Measurements from ENCODE around the gene PTPRG. TPM values are rescaled to one million over a fixed set of nuclear protein-coding genes. Genes with fewer than 3 reads are reported as not detected.

PTPRG gene
- total RNA-seq, 1 experiment from 2014 or later, result 11.7 TPM

DNA sequence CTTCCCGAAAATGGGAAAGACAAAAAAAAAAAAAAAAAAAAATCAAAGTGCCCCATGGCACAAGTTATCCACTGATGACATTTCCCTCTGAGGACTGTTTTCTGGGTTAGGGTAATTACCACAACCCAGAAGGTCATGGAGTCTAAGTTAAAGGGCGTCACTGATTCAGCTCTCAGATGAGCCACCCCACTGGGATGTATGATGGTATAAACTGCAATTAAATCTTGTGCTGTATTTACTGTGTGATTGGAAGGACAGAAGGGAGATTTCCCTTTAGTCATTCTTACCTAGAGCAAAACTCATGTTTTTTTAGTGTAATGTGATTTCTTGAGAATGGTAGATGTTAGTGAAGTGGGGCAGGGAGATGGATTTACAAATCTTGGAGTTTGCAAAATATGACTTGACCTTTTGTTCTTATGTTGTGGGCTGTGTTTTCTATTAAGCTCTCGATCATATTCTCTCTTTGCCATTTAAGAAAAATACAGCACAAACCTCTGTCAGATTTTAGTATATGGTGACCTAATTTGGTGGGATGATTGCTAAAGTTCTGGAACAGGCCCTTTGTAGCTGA is 244.2 kb downstream of the PTPRG start:
- no peaks in the 10 kb centered on the region for H3K9me3 ChIP-seq (ENCODE audit: low read depth, low read length, poor library complexity, severe bottlenecking)
- CTCF ChIA-PET, result no interaction called here
- DNase-seq (ENCODE audit: low spot score), result no peak

DNA sequence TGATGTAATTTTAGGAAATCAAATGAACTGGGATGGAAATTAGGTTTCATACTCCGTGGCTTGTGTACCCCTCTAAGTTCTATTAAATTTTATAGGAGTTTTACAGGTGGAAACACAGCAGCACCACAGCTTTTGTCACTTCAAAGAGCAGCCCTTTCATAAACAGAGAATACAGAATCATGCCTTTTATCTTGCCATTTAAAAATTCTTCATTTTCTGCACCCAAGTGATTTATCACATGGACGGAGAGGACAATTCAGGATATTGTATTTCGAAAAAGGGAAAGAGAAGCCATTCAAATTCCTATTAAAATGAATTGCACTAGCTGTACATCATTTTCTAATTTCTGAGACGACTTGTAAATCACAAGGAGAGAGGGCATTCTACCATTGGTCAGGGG is 245.4 kb downstream of the PTPRG start:
- intact Hi-C loops (cut with micrococcal nuclease; ENCODE audit: unreplicated experiment), result no loop called here
- TF ChIP-seq EZH2 (IDR thresholded peaks at IDR 0.05; ENCODE audit: borderline replicate concordance, low read depth, low read length, poor library complexity, severe bottlenecking), result no peak
- TF ChIP-seq, protein P1, sequence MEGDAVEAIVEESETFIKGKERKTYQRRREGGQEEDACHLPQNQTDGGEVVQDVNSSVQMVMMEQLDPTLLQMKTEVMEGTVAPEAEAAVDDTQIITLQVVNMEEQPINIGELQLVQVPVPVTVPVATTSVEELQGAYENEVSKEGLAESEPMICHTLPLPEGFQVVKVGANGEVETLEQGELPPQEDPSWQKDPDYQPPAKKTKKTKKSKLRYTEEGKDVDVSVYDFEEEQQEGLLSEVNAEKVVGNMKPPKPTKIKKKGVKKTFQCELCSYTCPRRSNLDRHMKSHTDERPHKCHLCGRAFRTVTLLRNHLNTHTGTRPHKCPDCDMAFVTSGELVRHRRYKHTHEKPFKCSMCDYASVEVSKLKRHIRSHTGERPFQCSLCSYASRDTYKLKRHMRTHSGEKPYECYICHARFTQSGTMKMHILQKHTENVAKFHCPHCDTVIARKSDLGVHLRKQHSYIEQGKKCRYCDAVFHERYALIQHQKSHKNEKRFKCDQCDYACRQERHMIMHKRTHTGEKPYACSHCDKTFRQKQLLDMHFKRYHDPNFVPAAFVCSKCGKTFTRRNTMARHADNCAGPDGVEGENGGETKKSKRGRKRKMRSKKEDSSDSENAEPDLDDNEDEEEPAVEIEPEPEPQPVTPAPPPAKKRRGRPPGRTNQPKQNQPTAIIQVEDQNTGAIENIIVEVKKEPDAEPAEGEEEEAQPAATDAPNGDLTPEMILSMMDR (conservative IDR thresholded peaks at IDR 0.05; ENCODE audit: low read depth, low read length), result no peak
- H3K4me1 ChIP-seq (ENCODE audit: insufficient read depth, low read length, poor library complexity, severe bottlenecking), result no peaks in the 10 kb centered on the region
- ChIA-PET POLR2A (ENCODE audit: low non-redundant PET) (no interaction called here), CTCF (no interaction called here)
- H3K36me3 ChIP-seq (ENCODE audit: insufficient read depth, low read length, poor library complexity, severe bottlenecking), result no peaks in the 10 kb centered on the region
- no peaks in the 10 kb centered on the region for H3K27me3 ChIP-seq (replicated peaks; ENCODE audit: insufficient read depth, low read depth, low read length, poor library complexity)
- H3K27ac ChIP-seq (ENCODE audit: low read depth, low read length, poor library complexity, severe bottlenecking), result no peak overlapping the region
- no peaks in the 10 kb centered on the region for H3K9me3 ChIP-seq (ENCODE audit: low read depth, low read length, poor library complexity, severe bottlenecking)
- no TSS peak for BruUV-seq (replicated peaks)
- H3K4me3 ChIP-seq (ENCODE audit: low read depth, low read length, poor library complexity, severe bottlenecking), result no peak overlapping the region
- no peak for DNase-seq (ENCODE audit: low spot score)

More for the DNA sequence above, 244.2 kb downstream of the PTPRG start:
- no peaks in the 10 kb centered on the region for H3K36me3 ChIP-seq (ENCODE audit: insufficient read depth, low read length, poor library complexity, severe bottlenecking)
- BruUV-seq (replicated peaks), result no TSS peak
- H3K4me1 ChIP-seq (ENCODE audit: insufficient read depth, low read length, poor library complexity, severe bottlenecking), result no peaks in the 10 kb centered on the region
- H3K4me3 ChIP-seq (ENCODE audit: low read depth, low read length, poor library complexity, severe bottlenecking), result no peak overlapping the region
- no peak overlapping the region for H3K27ac ChIP-seq (ENCODE audit: low read depth, low read length, poor library complexity, severe bottlenecking)
- intact Hi-C loops (cut with micrococcal nuclease; ENCODE audit: unreplicated experiment), result no loop called here
- no peaks in the 10 kb centered on the region for H3K27me3 ChIP-seq (replicated peaks; ENCODE audit: insufficient read depth, low read depth, low read length, poor library complexity)
- POLR2A ChIA-PET (ENCODE audit: low non-redundant PET), result no interaction called here
- TF ChIP-seq, protein P1 (conservative IDR thresholded peaks at IDR 0.05; ENCODE audit: low read depth, low read length), result no peak
- TF ChIP-seq EZH2 (IDR thresholded peaks at IDR 0.05; ENCODE audit: borderline replicate concordance, low read depth, low read length, poor library complexity, severe bottlenecking), result no peak

DNA sequence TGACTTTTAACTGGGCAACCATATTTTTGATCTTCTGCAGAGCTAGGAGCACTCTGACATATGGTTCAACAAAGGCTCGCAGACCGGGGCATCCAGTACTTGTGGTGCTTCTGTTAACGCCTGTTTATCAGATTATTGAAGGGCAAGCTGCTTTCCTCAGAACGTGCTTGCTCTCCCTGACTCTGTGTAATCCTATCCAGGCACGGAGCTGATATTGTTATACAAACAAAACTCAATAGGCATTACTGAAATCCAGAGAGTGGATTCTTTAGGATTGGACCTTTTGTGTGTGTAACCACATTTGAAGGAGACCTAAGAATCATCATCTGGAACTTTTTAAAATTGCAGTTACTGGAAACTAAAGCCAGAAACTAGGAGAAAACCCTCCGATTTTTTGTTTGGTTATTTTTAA is 246.5 kb downstream of the PTPRG start:
- DNase-seq (ENCODE audit: low spot score), result no peak
- CTCF ChIA-PET, result no interaction called here
- no TSS peak for BruUV-seq (replicated peaks)
- Histone ChIP-seq H3K4me1 (ENCODE audit: insufficient read depth, low read length, poor library complexity, severe bottlenecking) (no peaks in the 10 kb centered on the region), H3K27ac (ENCODE audit: low read depth, low read length, poor library complexity, severe bottlenecking) (no peak overlapping the region), H3K4me3 (ENCODE audit: low read depth, low read length, poor library complexity, severe bottlenecking) (no peak overlapping the region), H3K9me3 (ENCODE audit: low read depth, low read length, poor library complexity, severe bottlenecking) (no peaks in the 10 kb centered on the region), H3K27me3 (replicated peaks; ENCODE audit: insufficient read depth, low read depth, low read length, poor library complexity) (no peaks in the 10 kb centered on the region), H3K36me3 (ENCODE audit: insufficient read depth, low read length, poor library complexity, severe bottlenecking) (no peaks in the 10 kb centered on the region)
- intact Hi-C loops (cut with micrococcal nuclease; ENCODE audit: unreplicated experiment), result no loop called here
- POLR2A ChIA-PET (ENCODE audit: low non-redundant PET), result no interaction called here
- TF ChIP-seq, protein P1 (conservative IDR thresholded peaks at IDR 0.05; ENCODE audit: low read depth, low read length), result no peak
- no peak for TF ChIP-seq EZH2 (IDR thresholded peaks at IDR 0.05; ENCODE audit: borderline replicate concordance, low read depth, low read length, poor library complexity, severe bottlenecking)
